Measurements from ENCODE around the gene TREML2.

- no peak for TF ChIP-seq CTCF (IDR thresholded peaks at IDR 0.05; ENCODE audit: low read depth, low read length)
- no peak for TF ChIP-seq MYC (IDR thresholded peaks at IDR 0.05; ENCODE audit: low read depth, low read length)
- TF ChIP-seq POLR2A (IDR thresholded peaks at IDR 0.05; ENCODE audit: extremely low read depth, insufficient read length) = no peak
These were observed 7.7 kb downstream of the TREML2 start for GRCh38 chr6:41193171-41193734.

All from NB4 (cell line).